ENCODE results near the gene PDLIM7.

- TF ChIP-seq TARDBP (IDR thresholded peaks at IDR 0.05; ENCODE audit: borderline replicate concordance) (no peak), ETV6 (conservative IDR thresholded peaks at IDR 0.05 in 1 of 2, IDR thresholded peaks at IDR 0.05 in 1 of 2; ENCODE audit: borderline replicate concordance in 1 of 2, low read depth in 1 of 2) (no peak), CTCF (IDR thresholded peaks at IDR 0.05 in 2 of 3, conservative IDR thresholded peaks at IDR 0.05 in 1 of 3; ENCODE audit: control insufficient read depth in 2 of 3, extremely low read depth in 1 of 3, insufficient read depth in 1 of 3, low read depth in 3 of 3, low read length in 3 of 3) (no peak), JUND (IDR thresholded peaks at IDR 0.05; ENCODE audit: low read depth, low read length) (no peak)
Observed at GRCh38 chr5:177447066-177447610, 50.3 kb downstream of the PDLIM7 start.

All from GM12878 (cell line).